WTC11 (cell line): Measurements from ENCODE around the gene ANKS6. TPM values are rescaled to one million over a fixed set of nuclear protein-coding genes. Genes with fewer than 3 reads are reported as not detected.
A peak's percentile ranks its signal among the peaks of the same experiment; 100 is the strongest.

ENCODE experiments used
- ATAC-seq: fragments of 200-7000 bp; cut with Tn5 transposase; 2 replicates; pipeline ENCODE4 v1.10.0; 2021; ENCODE audit warnings: mild to moderate bottlenecking, moderate library complexity
- CTCF ChIA-PET: fragments of 300-600 bp; sonication (Branson Sonifier 250); formaldehyde crosslinking; loops from one replicate; lab custom pipeline; 2021; ENCODE audit warnings: antibody characterized with exemption; lab: Charles Lee
- POLR2A ChIA-PET: fragments of 350-600 bp; sonication (Branson Sonifier 250); formaldehyde crosslinking; loops from one replicate; lab custom pipeline; 2021; ENCODE audit warnings: antibody characterized with exemption; lab: Charles Lee
- DNase-seq: peaks from one replicate; pipeline ENCODE4 v3.0.0; 2021; ENCODE audit warnings: low spot score
- H3K27ac Mint-ChIP-seq: 2 replicates; pipeline ENCODE4 v1.8.0; 2021; ENCODE audit warnings: mixed read lengths
- H3K27me3 Mint-ChIP-seq: 2 replicates; pipeline ENCODE4 v1.8.0; 2021; ENCODE audit warnings: low read depth, mild to moderate bottlenecking, moderate library complexity, mixed read lengths
- H3K36me3 Mint-ChIP-seq: 2 replicates; pipeline ENCODE4 v1.8.0; 2021; ENCODE audit warnings: mixed read lengths
- H3K4me1 Mint-ChIP-seq: 2 replicates; pipeline ENCODE4 v1.8.0; 2022; ENCODE audit warnings: mixed read lengths
- H3K4me3 Mint-ChIP-seq: 2 replicates; pipeline ENCODE4 v1.8.0; 2021; ENCODE audit warnings: mild to moderate bottlenecking, moderate library complexity, mixed read lengths
- H3K9me3 Mint-ChIP-seq: 2 replicates; pipeline ENCODE4 v1.8.0; 2021; ENCODE audit warnings: mixed read lengths
- AFF4 ChIP-seq: sonication (generic); formaldehyde crosslinking; IDR thresholded peaks from 2 replicates; pipeline ENCODE4 v1.8.1; 2023; ENCODE audit warnings: mild to moderate bottlenecking, missing genetic modification reagents, borderline replicate concordance
- ARID4B ChIP-seq: sonication (generic); formaldehyde crosslinking; IDR thresholded peaks from 2 replicates; pipeline ENCODE4 v1.8.0; 2023; ENCODE audit warnings: missing genetic modification reagents, mild to moderate bottlenecking, borderline replicate concordance
- ATF1 ChIP-seq: sonication (generic); formaldehyde crosslinking; IDR thresholded peaks from 2 replicates; pipeline ENCODE4 v1.8.1; 2023; ENCODE audit warnings: mild to moderate bottlenecking, moderate library complexity, missing genetic modification reagents
- ATF3 ChIP-seq: sonication (generic); formaldehyde crosslinking; conservative IDR thresholded peaks from 2 replicates; pipeline ENCODE4 v1.8.1; 2022; ENCODE audit warnings: mild to moderate bottlenecking, missing genetic modification reagents
- ATF6 ChIP-seq: sonication (generic); formaldehyde crosslinking; IDR thresholded peaks from 2 replicates; pipeline ENCODE4 v1.8.1; 2023; ENCODE audit warnings: mild to moderate bottlenecking, missing genetic modification reagents
- ETV6 ChIP-seq: sonication (generic); formaldehyde crosslinking; IDR thresholded peaks from 2 replicates; pipeline ENCODE4 v1.8.1; 2022; ENCODE audit warnings: mild to moderate bottlenecking, missing genetic modification reagents
- FOXP1 ChIP-seq: sonication (generic); formaldehyde crosslinking; IDR thresholded peaks from 2 replicates; pipeline ENCODE4 v1.8.0; 2022; ENCODE audit warnings: missing genetic modification reagents, mild to moderate bottlenecking, moderate library complexity, borderline replicate concordance
- GTF2I ChIP-seq: fragments of 250-450 bp; sonication (Bioruptor Pico); conservative IDR thresholded peaks from 2 replicates; pipeline ENCODE4 v1.4.0; 2021; ENCODE audit warnings: mild to moderate bottlenecking
- JAZF1 ChIP-seq: fragments of 250-450 bp; sonication (Bioruptor Pico); IDR thresholded peaks from 2 replicates; pipeline ENCODE4 v1.9.0; 2021; ENCODE audit warnings: moderate library complexity, mild to moderate bottlenecking, inconsistent platforms
- OVOL2 ChIP-seq: fragments of 250-450 bp; sonication (Bioruptor Pico); IDR thresholded peaks from 2 replicates; pipeline ENCODE4 v1.9.0; 2021; ENCODE audit warnings: mild to moderate bottlenecking, borderline replicate concordance
- STAT6 ChIP-seq: sonication (generic); formaldehyde crosslinking; conservative IDR thresholded peaks from 2 replicates; pipeline ENCODE4 v1.8.1; 2023; ENCODE audit warnings: mild to moderate bottlenecking, low read depth, missing genetic modification reagents, moderate library complexity
- USF2 ChIP-seq: sonication (generic); formaldehyde crosslinking; IDR thresholded peaks from 2 replicates; pipeline ENCODE4 v1.8.1; 2023; ENCODE audit warnings: mild to moderate bottlenecking, missing genetic modification reagents, moderate library complexity
- ZBTB21 ChIP-seq: sonication (generic); formaldehyde crosslinking; IDR thresholded peaks from 2 replicates; pipeline ENCODE4 v1.8.1; 2023; ENCODE audit warnings: mild to moderate bottlenecking, missing genetic modification reagents, borderline replicate concordance
- ZNF138 ChIP-seq: sonication (generic); formaldehyde crosslinking; conservative IDR thresholded peaks from 2 replicates; pipeline ENCODE4 v1.8.1; 2022; ENCODE audit warnings: mild to moderate bottlenecking, moderate library complexity, missing genetic modification reagents
- ZNF263 ChIP-seq: sonication (generic); formaldehyde crosslinking; IDR thresholded peaks from 2 replicates; pipeline ENCODE4 v1.8.1; 2022; ENCODE audit warnings: low read depth, mild to moderate bottlenecking, moderate library complexity, missing genetic modification reagents
- ZNF416 ChIP-seq: fragments of 250-450 bp; sonication (Bioruptor Pico); IDR thresholded peaks from 2 replicates; pipeline ENCODE4 v1.9.0; 2021; ENCODE audit warnings: mild to moderate bottlenecking, inconsistent platforms
- total RNA-seq: library from RNA; stranded (reverse); gene quantifications from 3 replicates; pipeline ENCODE4 v1.2.3, GENCODE V29; 2021

The ANKS6 gene
- total RNA-seq, 1 experiment from 2014 or later: 65.1 TPM

- ATAC-seq (peak; percentile 17), DNase-seq (peak; percentile 61)
- Mint-ChIP-seq H3K27ac (no peak within 1 kb of the TSS), H3K27me3 (peaks cover 80% of the 10 kb centered on the region), H3K4me1 (peaks cover 8% of the 10 kb centered on the region), H3K9me3 (no peaks in the 10 kb centered on the region), H3K4me3 (peak within 1 kb of the TSS; percentile 64), H3K36me3 (no peaks in the 10 kb centered on the region)
- ChIA-PET POLR2A (no interaction called here), CTCF (interaction anchor here (0.6 to 2.0 kb wide), 7 partner anchors 30 to 394 kb away, joined by 3 to 8 read pairs (median 5); no protein-coding TSS in a partner anchor)
- TF ChIP-seq ATF6 (CRISPR knock-in tag) (no peak), GTF2I (CRISPR knock-in tag) (no peak), ETV6 (CRISPR knock-in tag) (0 out of 2 replicates have a peak, but pooled peaks have one; percentile 30), STAT6 (no peak), ZNF263 (CRISPR knock-in tag) (no peak), FOXP1 (CRISPR knock-in tag) (no peak), OVOL2 (no peak), ZNF416 (CRISPR knock-in tag) (no peak), ZBTB21 (CRISPR knock-in tag) (0 out of 2 replicates have a peak, but pooled peaks have one; percentile 44), AFF4 (no peak)
Observed at GRCh38 chr9:98708933-98709911, 87.1 kb downstream of the ANKS6 start, which contains the start of gene GABBR2. GABBR2 (minus strand) TSS chr9:98708935; CDS start chr9:98708737, 198 bp downstream.

GRCh38 chr9:98708103-98708932 lies 88.0 kb downstream of the ANKS6 start:
- ATAC-seq: no peak
- CTCF ChIA-PET: interaction anchor here (0.6 to 3.0 kb wide), 10 partner anchors 25 to 393 kb away, joined by 3 to 13 read pairs (median 6); no protein-coding TSS in a partner anchor
- H3K4me1 Mint-ChIP-seq: peaks cover 8% of the 10 kb centered on the region
- H3K27ac Mint-ChIP-seq: no peak overlapping the region
- H3K4me3 Mint-ChIP-seq: peak overlapping the region; percentile 64
- POLR2A ChIA-PET: no interaction called here
- H3K27me3 Mint-ChIP-seq: peaks cover 81% of the 10 kb centered on the region
- H3K9me3 Mint-ChIP-seq: no peaks in the 10 kb centered on the region
- DNase-seq: peak; percentile 23
- H3K36me3 Mint-ChIP-seq: no peaks in the 10 kb centered on the region
- TF ChIP-seq ZNF138 (CRISPR knock-in tag) (no peak), ATF1 (CRISPR knock-in tag) (no peak), JAZF1 (CRISPR knock-in tag) (no peak), ATF3 (no peak), USF2 (no peak), ARID4B (CRISPR knock-in tag) (no peak)
